GOT3 (cell line): ENCODE results near the gene STK4.

Source experiments
- DNase-seq: peaks from one replicate; lab custom pipeline; 2025; ENCODE audit warnings: mixed read lengths; lab: John Stamatoyannopoulos, UW

STK4 gene

DNA sequence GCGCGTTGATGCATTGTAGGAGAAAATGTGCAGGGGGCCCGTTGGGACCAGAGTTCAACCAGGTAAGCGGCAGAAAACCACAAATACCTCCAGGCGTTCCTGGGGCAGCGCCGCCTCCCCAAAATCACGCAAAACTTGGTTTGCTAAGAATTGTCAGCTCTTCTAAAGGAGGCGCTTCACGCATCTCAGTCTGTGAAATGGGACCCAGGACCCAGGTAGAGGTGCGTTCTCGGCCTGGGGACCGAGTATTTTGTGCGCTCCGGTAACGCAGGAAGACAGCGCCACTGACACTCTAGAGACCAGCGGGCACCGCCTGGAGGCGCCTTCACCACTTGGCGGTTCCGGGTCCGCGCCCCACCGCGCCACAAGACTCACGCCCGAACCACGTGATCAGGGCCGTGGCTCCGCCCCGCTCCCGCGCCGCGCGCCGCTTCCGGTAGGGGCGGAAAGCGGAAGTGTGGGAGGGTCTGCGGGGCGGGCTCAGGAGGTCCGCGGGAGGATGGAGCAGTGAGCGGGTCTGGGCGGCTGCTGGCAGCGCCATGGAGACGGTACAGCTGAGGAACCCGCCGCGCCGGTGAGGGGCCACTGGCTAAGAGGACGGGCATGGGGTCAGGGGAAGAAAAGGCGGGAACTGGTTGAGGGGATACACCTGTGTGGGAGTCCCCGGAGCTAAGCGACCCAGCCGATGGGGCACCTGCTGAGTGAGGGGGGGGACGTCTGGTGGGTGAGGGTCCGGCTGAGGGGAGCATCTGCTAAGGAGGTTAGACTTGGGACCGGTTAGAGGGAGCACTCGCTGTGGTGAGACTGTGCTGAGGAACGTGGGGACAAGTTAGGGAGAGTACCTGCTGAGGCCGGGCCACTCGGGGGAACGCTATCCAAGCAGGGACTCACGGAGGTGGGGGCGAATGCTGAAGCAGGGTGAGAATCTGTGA lies at the start of gene STK4:
TSS of gene STK4 (plus strand) at position 483 of the 932 bp plus-strand sequence. CDS start at position 540, 57 bp downstream.
- peak; percentile 86 for DNase-seq

DNA sequence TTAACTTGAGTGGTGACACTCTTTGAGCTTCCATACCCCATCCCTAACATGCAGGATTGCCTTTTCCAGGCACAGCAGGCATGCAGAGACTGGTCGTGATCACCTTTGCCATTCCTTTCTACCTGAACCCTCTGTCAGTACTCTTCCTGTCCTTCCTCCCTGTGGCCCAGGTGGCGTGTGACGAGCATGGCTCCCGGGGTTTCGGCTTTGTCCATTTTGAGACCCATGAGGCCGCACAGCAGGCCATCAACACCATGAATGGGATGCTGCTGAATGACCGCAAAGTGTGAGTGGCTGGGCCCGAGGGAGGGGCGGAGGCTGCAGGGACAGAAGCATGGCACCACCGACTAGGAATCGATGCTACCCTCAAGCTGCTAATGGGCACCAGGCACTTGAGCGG lies 49.7 kb upstream of the STK4 start:
- DNase-seq: no peak

DNA sequence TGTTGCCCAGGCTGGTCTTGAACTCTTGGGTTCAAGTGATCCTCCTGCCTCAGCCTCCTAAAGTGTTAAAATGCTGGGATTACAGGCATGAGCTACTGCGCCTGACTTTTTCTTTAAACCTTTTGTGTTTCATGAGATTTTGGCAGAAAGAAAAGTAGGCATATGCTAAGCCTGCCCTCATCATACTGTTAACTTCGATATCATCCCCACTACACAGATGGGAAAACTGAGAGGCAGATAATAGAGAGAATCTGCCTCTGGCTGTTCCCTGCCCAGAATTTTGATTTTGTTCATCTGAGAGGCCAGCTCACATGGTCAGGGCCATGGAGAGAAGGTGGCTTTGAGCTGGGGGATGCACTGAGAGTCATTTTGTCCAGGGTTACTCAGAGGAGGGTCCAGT lies 48.9 kb upstream of the STK4 start:
- DNase-seq: no peak

DNA sequence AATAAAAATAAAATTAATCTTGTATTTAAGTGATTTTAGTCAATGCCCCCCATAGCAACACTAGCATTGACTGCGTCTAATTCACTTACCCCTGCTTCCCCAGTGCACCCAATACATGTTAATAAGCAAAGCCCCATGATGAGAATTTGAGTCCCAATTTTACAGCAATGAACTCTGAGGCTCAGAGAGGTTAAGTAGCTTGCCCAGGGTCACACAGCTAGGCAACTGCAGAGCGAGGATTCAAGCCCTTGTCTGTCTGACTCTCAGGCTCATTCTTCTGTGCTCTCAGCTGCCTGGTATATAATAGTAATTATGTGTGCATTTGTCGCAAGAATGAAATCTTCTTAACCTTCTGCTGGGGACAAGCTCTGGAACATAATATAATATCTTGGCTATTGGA lies 48.0 kb upstream of the STK4 start:
- DNase-seq: no peak

DNA sequence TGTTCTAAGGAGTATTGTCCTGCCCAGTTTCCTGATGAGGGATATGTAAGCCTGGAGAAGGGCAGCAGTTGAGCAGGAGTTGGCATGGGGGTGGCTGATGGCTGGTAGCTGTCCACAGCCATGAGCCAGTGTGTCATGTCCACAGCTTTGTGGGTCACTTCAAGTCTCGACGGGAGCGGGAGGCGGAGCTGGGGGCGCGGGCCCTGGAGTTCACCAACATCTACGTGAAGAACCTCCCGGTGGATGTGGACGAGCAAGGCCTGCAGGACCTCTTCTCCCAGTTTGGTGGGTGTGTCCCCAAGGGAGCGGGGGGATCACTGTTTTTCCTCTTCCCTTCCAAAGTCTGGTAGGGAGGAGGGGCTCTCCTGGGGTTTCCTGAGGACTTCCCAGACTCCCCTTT lies 47.6 kb upstream of the STK4 start:
- no peak for DNase-seq

DNA sequence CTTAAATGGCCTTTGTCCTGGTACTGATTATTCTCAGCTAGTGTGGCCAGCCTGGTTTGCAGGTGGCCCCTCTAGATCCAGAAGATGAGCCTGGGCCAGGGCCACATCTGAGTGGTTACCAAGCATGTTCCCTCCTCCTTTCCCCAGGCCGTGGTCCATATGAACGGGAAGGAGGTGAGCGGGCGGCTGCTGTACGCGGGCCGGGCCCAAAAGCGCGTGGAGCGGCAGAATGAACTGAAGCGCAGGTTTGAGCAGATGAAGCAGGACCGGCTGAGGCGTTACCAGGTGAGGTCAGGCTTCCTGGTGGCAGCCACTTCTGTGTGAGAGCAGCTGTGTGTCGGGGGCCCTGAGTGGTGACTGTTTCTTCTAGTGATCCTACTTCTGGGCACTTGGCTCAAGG lies 44.9 kb upstream of the STK4 start:
- DNase-seq: no peak

DNA sequence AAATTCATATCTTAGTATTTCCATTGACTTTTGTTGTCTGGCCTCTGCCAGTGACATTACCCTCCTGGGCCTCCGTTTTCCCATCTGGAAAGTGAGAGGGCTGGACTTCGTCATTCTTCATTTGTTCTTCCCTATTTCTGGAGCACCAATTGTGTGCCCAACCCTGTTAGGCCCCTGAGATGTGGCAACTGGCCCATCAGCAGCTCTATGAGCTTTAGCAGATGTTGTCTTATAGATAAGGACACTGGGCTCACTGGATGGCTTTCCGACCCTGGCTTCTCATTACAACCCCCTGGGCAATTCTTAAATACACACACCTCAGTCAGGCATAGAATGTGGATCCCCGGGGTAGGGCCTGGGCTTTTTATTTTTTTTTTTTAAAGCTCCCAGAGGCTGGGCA lies 41.8 kb upstream of the STK4 start:
- no peak for DNase-seq

DNA sequence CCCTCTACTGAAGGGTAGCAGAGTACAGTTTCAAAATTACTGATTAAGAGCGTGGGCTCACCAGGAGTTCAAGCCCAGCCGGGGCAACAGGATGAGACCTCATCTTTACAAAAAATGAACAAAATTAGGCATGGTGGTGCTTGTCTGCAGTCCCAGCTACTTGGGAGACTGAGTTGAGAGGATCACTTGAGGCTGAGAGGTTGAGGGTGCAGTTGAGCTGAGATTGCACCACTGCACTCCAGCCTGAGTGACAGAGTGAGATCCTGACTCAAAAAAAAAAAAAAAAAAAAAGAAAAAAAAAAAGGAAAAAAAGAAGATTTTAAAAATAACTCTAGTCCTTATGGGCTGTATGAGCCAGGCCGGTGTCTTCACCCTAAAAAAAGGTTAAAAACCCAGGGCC lies 37.7 kb upstream of the STK4 start:
- no peak for DNase-seq

DNA sequence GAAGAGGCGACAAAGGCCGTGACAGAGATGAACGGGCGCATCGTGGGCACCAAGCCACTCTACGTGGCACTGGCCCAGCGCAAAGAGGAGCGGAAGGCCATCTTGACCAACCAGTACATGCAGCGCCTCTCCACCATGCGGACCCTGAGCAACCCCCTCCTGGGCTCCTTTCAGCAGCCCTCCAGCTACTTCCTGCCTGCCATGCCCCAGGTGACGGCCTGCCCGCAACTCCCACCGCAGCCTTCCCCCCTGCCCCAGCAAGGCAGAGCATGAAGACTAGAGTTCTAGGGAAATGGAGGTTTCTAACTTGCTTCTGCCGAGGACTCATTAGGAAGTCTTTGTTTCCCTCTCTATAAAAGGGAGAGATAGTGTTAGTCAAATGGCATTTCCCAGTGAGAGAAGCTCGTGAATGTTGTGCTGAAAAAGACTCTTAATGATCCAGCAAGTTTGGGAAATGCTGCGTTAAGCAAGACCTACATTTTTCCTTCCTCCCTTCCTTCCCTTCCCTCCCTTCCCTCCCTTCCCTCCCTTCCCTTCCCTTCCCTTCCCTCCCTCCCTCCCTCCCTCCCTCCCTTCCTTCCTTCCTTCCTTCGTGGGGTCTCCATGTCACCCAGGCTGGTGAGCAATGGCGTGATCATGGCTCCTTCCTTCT lies 35.7 kb upstream of the STK4 start:
- DNase-seq: no peak

DNA sequence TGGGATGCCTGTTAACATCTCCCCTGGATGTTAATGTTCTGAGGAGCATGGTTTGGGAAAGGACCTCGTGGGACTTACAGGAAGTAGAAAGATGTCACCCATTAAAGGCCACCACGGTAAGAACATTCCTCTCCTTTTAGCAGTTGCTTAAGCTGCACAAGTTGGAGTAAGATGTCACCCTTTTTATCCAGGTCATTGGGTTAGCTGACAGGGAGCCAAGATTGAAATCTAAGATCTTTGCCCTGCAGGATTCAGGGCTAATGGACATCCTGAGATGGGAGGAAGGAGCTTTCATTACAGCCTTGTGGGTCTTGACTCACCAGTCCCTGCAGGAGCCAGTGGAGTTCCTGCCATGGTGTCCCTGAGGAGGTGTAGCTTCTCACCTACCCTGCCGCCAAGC lies 34.4 kb upstream of the STK4 start:
- DNase-seq: no peak

DNA sequence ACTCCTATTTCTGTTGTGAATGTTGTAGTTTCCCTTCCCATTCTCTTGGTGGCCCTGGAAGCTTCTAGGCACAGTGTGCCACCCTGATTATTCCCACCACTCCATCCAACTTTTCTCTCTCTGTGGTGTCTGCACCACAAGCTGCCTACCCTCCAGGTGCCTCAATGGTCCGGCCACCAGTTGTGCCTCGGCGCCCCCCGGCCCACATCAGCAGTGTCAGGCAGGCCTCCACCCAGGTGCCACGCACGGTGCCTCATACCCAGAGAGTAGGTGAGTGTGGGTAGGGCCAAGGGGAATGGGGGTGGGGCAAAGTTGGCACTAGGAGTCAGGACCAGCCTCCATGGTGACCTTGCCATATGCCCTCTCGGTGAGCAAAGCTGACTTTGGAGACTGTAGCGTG lies 33.4 kb upstream of the STK4 start:
- DNase-seq: no peak

DNA sequence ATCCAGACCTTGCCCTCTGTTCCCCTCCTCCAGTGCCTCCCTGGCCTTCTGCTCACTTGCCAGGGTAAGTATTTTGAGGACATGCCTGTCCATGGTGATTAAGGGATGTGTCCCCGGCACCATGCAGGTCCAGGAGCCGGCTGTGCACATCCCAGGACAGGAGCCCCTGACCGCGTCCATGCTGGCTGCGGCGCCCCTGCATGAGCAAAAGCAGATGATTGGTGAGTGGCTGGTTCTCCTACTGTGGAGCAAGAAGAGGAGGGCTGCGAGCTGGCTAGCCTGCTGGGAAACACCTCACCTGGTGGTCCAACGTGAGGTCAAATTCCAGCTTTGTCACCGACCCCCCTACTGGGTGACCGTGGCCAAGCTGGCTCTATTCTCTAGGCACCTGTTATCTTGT lies 29.8 kb upstream of the STK4 start:
- no peak for DNase-seq

DNA sequence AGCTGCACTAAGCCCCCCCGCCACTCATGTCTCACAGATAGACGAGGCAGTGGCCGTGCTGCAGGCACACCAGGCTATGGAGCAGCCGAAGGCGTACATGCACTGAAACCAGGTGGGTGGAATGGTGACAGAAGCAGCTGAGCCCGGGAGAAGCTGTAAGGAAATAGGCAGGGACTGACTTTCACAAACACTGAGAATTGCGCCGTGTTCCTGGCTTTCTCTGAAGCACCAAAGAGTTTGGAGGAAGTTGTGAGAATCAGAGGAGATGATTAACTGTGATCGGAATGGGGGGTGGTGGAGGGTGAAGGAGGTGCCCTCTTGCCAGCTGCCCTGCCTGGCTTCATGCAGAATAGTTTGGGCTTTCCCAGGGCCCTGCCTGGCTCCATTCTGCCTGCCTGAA lies 27.7 kb upstream of the STK4 start:
- no peak for DNase-seq

DNA sequence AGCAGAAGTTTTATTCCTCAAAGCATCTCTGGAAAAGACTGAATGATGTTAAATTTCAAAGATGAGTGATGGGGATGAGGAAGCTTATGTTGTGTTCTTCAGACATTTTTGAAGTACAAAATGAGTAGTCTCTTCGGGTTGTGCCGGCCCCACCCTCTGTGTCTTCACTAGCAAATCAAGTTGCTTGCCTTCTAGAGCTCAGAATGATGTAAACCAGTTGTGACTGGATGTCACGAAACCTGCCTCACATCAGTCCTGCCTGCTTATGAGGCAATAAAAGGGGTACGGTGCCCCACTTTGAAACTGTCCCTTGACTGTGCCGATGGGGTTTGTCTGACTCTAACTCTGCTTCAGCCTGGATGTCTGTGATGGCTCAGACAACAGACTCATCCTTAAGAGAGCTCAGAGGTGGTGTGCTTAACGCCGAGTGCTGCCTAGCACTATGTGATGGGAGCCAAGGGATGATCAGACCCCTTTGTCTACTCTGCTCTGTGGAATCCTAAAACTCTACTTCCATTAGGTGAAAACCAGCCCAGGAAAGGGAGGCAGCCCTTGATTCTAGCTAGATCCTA lies 25.1 kb upstream of the STK4 start:
- no peak for DNase-seq

DNA sequence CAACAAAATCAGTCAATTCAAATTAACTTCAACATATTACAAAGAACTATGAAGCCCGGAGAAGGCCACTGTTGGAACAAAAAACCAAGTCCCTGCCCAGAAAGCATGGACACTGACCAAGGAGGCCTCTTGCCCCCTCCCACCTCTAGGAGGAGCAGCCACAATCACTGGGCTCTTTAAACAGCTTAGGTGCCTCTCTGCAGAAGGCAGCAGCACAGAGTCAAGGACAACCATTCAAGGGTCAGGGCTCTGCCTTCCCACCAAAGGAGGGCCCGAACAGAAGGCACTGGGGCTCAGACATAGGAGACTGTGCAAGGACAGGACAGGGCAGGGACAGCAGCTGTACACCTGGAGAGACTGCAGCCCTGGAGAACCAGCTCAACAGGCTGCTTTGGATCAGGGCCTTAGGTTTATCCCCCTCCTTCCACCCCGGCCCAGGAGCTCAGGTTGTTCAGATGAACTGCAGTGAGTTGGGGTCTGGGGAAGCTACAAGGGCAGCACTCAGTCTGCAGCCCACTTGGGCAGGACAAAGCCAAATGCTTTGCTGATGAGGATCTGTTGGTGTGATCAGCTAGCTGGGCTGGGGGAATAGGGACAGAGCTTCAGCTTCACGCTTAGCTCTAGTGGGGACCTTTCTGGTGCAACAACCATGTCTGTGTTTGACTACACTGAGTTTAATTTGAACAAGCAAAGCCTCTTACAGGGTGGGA lies 23.9 kb upstream of the STK4 start:
- no peak for DNase-seq

DNA sequence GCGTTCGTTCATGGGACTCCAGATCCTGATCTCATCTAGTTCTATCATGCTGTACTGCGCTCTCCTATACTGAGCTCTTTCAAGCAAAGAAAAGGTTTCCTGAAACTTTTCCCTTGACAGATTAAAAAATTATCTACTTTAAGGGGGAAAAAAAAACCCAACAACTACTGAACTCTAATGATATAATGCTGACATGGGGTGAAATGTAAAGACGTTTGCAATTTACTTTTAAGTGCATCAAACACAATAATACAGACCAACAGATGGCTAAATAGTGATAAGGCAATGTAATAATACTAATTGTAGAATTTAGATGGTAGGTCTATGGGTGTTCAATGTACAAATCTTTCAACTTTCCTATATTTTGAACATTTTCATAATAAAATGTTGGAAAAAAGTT lies 22.5 kb upstream of the STK4 start:
- no peak for DNase-seq

DNA sequence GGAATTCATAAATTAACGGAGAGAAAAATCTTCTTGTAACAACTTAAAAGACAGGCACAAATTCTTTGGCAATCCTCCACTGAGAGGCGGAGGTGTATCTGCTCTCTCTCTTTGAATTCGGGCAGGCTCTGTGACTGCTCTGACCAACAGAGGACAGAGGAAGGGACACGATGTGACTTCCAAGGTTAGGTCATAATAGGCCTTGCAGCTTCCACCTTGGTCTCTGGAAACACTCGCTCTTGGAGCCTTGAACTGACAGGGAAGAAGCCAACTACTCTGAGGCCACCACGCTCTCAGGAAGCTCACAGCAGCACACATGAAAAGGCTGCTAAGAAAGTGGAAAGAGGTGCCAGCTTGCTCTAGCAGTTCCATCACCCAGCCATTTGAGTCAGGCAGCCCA lies 21.1 kb upstream of the STK4 start:
- DNase-seq: no peak

DNA sequence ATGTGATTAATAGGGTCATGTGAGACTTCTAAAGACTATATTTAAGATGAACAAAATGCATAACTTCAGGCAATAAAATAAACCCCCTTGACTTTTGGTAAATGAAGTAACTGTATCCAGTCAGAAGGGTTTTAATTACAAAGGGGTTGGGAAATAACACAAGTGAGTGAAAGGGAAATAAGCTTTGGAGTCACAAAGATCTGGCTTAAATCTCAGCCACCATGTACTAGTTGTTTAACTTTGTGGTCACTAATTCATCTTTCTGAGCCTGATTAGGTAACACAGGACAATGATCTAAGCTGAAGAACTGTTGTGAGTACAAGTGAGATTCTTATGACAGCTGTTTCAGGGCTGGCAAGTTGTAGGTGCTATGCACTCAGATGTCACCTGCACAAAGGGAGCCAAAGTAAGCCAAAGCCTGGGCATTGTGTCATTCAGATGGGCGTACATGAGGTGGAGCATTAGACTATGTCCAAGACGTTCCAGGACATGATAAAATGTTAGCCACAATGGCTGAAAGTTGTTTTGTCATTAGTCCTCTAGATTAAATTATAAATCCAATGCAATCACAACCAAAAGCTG lies 19.9 kb upstream of the STK4 start:
- DNase-seq: no peak

DNA sequence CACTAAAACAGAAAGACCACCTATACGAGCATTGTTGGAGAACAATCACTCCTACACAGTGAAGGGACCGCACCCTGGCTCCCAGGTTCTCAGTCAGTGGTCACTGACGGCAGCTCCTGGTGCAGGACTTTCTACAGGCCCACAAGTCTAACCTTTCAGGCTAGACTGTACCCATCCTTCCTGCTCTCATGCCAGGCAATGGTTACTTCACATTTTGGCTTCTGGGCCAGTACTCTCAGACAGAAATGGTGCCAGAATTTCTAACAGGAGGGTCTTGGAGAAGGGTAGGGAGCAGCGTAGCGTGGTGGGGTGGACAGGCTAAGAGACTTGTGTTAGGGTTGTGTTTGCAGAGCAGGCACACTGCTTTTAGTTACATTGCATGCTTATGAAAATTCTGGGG lies 18.2 kb upstream of the STK4 start:
- no peak for DNase-seq

DNA sequence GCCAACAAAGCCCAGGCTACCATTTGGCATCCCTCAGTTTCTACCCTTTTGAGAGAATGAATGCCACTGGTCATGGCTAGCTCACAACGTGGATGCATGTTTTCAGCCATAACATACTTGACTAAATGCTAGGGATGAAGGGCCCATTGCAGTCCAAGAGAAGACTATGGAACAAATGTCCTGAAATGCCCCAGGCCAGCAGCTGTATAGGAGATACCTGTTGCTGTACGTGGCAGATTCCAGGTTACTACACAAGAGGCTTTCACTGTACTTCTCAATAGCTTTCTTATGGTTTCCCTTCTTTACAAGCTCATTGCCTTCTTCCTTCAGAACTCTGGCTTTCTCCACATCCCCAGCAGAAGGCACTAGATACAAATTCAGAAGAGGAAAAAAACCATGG lies 17.8 kb upstream of the STK4 start:
- no peak for DNase-seq

DNA sequence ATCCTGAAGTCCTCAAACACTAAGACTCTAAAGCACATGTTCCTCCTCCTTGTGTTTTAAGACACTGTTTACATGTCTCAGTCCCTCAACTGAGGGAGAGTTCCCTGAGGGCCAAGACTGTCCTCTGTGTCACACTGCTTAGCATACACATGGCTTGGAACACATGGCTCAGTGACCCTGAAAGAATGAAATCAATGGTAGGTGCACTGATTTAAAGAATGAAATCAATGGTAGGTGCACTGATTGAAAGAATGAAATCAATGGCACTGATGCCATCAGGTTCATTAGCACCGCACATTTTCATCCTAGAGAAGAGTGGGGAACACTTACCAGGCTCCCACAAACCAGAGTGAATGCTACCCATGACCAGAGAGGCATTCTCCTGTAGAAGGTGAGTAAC lies 15.9 kb upstream of the STK4 start:
- DNase-seq: no peak

DNA sequence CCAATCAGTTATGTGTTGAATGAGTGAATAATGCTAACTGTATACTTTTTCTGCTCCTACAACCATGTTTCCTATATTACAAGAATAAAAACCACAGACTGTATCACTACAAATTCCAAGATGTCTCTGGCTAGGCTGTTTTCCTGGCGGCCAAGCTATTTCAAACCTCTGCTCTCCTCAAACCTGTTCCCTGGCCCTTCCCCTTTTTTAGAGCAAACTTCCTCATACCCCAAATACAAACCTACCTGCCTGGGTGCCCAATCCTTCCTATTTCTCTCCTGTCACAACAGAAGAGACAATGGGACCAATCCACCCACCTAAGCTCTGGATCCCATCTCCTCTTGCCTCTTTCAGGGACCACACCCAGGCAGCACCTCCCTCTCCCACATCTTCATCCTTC lies 13.6 kb upstream of the STK4 start:
- DNase-seq: no peak
